Measurements from ENCODE around the gene SLAMF8. TPM values are rescaled to one million over a fixed set of nuclear protein-coding genes. Genes with fewer than 3 reads are reported as not detected.

Gene SLAMF8
- total RNA-seq, 1 donor from 2014 or later, result not detected

DNA sequence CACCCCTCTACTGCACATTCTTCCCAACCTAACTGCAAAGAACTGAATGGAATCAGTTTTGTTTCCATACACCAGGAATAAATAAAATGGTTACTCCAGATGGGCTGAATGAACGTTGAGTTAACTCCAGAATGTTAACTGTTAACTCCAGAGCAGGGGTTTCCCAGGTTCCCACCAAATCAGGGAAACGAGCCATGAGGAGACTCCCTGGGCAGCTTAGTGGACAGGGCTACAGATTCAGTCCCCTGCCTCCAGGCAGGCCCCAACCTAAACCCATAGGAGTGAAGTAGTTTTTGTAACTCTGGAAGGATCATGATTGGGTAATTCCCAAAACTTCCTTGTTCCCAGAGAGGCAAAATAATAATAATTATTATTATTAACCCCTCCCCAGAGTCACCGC, 21.7 kb downstream of the SLAMF8 start:
- TF ChIP-seq, protein P1, sequence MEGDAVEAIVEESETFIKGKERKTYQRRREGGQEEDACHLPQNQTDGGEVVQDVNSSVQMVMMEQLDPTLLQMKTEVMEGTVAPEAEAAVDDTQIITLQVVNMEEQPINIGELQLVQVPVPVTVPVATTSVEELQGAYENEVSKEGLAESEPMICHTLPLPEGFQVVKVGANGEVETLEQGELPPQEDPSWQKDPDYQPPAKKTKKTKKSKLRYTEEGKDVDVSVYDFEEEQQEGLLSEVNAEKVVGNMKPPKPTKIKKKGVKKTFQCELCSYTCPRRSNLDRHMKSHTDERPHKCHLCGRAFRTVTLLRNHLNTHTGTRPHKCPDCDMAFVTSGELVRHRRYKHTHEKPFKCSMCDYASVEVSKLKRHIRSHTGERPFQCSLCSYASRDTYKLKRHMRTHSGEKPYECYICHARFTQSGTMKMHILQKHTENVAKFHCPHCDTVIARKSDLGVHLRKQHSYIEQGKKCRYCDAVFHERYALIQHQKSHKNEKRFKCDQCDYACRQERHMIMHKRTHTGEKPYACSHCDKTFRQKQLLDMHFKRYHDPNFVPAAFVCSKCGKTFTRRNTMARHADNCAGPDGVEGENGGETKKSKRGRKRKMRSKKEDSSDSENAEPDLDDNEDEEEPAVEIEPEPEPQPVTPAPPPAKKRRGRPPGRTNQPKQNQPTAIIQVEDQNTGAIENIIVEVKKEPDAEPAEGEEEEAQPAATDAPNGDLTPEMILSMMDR (conservative IDR thresholded peaks at IDR 0.05), result no peak
- Mint-ChIP-seq H3K27ac (ENCODE audit: unreplicated experiment) (no peak overlapping the region), H3K36me3 (ENCODE audit: low read depth) (no peaks in the 10 kb centered on the region), H3K4me3 (no peak overlapping the region), H3K27me3 (ENCODE audit: low read depth) (peaks cover 86% of the 10 kb centered on the region), H3K4me1 (no peaks in the 10 kb centered on the region), H3K9me3 (no peaks in the 10 kb centered on the region)
- no peak for DNase-seq (ENCODE audit: low read depth, low spot score)

DNA sequence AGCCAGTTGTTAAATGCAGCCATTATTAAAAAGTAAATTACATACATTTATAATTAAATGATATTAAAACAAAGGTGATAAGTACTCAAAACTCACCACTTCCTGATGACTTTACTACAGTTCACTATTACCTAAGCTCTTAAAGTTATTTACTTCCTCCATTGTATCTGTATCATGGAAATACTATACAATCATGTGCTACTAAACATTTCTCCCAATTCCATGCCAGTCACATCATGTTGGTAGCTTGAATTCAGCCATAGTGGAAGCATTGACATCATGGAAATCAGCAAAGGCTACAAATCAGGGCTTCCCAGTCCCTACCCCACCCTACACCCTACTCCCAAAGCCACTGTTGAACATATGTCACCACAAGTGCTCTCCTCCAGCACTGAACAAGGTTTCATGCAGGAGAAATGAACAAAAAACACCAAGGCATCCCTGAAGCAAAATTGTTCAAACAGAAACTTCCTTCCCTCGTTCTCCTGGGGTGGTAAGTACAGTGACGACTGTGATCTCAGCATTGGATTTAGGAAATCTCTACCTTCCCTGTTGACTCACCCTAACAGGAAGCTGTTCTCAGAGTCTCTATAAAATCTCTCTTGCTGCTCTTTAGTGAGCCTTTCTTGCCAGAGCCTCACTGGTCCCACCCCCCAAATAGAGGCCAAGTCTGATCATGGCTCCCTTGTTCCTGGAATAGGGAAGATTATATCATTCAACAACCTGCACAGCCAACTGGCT, 23.1 kb downstream of the SLAMF8 start:
- TF ChIP-seq, protein P1 (conservative IDR thresholded peaks at IDR 0.05), result no peak
- Mint-ChIP-seq H3K9me3 (no peaks in the 10 kb centered on the region), H3K4me3 (no peak overlapping the region), H3K4me1 (peaks cover 6% of the 10 kb centered on the region), H3K27me3 (ENCODE audit: low read depth) (peaks cover 84% of the 10 kb centered on the region), H3K36me3 (ENCODE audit: low read depth) (no peaks in the 10 kb centered on the region), H3K27ac (ENCODE audit: unreplicated experiment) (no peak overlapping the region)
- DNase-seq (ENCODE audit: low read depth, low spot score), result no peak

DNA sequence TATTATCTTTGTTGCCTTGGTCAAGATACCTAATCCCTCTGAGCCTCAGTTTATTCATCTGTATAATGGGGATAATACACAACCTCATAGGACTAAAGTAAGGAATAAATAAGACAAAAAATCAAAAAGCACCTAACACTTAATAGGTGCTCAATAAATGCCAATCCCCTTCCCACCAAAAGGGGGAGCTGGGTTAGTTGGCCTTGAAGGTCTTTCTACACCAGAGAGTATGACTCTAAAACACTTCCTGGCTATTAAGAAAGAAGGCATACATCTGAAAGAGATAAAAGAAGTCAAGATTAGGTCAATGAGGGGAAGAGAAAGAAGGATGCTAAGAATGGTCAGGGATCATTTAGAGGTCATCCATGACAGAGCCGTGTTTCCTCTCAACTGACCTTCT, 24.7 kb downstream of the SLAMF8 start:
- H3K27ac Mint-ChIP-seq (ENCODE audit: unreplicated experiment), result no peak overlapping the region
- no peak overlapping the region for H3K4me3 Mint-ChIP-seq
- no peaks in the 10 kb centered on the region for H3K9me3 Mint-ChIP-seq
- TF ChIP-seq, protein P1 (conservative IDR thresholded peaks at IDR 0.05), result peak; percentile 8
- H3K27me3 Mint-ChIP-seq (ENCODE audit: low read depth), result peaks cover 86% of the 10 kb centered on the region
- H3K4me1 Mint-ChIP-seq, result peaks cover 11% of the 10 kb centered on the region
- DNase-seq (ENCODE audit: low read depth, low spot score), result no peak
- no peaks in the 10 kb centered on the region for H3K36me3 Mint-ChIP-seq (ENCODE audit: low read depth)

DNA sequence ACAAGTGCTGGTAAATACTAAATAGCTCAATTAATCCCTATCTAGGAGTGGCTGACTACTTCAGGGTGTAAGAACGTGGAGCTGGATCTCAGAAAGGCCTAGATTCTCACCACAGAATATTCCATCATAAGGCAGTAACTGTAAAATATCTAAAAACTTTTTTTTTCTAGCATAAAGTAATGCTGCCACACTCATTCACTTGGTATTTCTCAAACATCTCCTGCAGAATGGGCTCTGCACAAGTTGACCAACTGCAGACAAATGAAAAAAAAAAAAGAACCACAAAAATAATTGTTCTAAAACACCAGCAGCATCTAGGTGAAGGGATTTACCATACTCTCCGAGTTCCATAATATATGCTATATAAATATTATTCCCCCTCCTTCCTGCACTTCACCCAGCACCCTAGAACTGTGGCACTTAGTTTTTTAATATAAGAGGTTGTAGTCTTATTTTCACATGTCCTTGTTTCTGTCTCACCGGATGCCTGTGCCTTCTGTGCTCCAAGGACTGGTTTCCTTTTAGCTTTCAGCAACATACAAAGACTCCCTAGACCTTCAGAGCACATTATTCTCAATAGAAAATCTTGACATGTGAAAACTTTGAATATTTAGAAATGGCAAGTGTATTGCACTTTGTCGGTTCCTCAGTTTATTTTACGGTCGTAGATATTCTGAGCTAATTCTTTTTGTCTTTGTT, 26.9 kb downstream of the SLAMF8 start:
- no peaks in the 10 kb centered on the region for H3K9me3 Mint-ChIP-seq
- no peak for DNase-seq (ENCODE audit: low read depth, low spot score)
- TF ChIP-seq, protein P1 (conservative IDR thresholded peaks at IDR 0.05), result no peak
- H3K27ac Mint-ChIP-seq (ENCODE audit: unreplicated experiment), result no peak overlapping the region
- H3K27me3 Mint-ChIP-seq (ENCODE audit: low read depth), result peaks cover 91% of the 10 kb centered on the region
- H3K4me1 Mint-ChIP-seq, result peaks cover 11% of the 10 kb centered on the region
- H3K4me3 Mint-ChIP-seq, result peak overlapping the region; percentile 75
- no peaks in the 10 kb centered on the region for H3K36me3 Mint-ChIP-seq (ENCODE audit: low read depth)

DNA sequence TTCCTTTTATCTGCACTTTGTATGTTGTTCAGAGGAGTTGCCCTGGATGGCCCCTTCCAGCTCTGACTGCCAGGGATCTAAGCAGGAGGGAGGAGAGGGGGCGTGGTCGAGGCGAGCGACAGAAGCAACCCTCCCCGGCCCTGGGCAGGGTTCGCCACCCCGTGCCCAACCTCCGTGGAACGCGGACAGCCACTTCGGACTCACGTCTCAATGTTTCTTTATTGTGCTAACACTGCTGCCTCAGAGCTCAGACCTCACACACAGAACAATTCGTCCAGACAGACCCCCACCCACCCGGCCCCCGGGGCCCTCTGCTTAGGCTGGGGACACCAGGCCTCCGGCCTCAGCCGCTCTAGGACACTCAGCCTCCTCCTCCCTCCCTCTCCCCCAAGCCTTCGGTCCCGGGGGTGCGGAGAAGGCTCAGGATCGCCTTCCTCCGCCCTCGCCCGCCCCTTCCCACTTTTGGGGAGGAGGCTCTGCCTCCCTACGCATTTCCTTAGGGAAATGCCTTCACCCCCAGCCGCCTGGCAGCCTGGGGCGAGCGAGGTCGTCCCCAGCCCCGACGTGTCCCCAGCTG, 27.5 kb downstream of the SLAMF8 start:
- TF ChIP-seq, protein P1 (conservative IDR thresholded peaks at IDR 0.05), result no peak
- DNase-seq (ENCODE audit: low read depth, low spot score), result peak; percentile 32
- no peaks in the 10 kb centered on the region for H3K9me3 Mint-ChIP-seq
- H3K4me3 Mint-ChIP-seq, result peak overlapping the region; percentile 75
- H3K4me1 Mint-ChIP-seq, result peaks cover 11% of the 10 kb centered on the region
- H3K36me3 Mint-ChIP-seq (ENCODE audit: low read depth), result no peaks in the 10 kb centered on the region
- H3K27me3 Mint-ChIP-seq (ENCODE audit: low read depth), result peaks cover 89% of the 10 kb centered on the region
- no peak overlapping the region for H3K27ac Mint-ChIP-seq (ENCODE audit: unreplicated experiment)

Data from neural crest cell (in vitro differentiated cells).